Embryonic facial prominence (tissue), 1 donor: Measurements from ENCODE around the gene KRT5.
"Not testable (repeated sequence)": the region's sequence is repeated elsewhere in the genome, so short reads cannot be mapped to it uniquely, and the experiment has no call there.

Experiments used
- DNase-seq: peaks from one replicate; pipeline ENCODE4 v3.0.0-alpha.2; 2016; ENCODE audit errors: extremely low spot score

The KRT5 gene

DNA sequence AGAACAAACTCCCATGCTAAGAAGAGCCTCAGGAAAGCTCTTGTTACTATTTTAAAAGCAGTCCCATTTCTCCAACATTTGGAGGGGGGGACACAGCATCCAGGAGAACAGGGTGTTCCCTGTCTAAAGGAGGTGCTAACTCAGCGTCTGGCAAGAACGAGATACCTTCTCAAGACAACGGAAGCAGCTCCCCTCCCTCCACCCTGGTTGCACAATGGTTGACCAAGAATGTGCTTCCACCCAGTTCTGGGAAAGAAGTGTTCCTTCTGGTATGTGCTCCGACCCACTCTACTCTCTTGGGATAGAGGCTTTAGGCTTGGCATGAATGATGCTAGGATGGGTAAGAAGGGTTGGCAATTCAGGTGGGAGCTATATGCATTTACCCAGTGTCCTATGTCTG lies 25.7 kb downstream of the KRT5 start:
- DNase-seq: no peak

DNA sequence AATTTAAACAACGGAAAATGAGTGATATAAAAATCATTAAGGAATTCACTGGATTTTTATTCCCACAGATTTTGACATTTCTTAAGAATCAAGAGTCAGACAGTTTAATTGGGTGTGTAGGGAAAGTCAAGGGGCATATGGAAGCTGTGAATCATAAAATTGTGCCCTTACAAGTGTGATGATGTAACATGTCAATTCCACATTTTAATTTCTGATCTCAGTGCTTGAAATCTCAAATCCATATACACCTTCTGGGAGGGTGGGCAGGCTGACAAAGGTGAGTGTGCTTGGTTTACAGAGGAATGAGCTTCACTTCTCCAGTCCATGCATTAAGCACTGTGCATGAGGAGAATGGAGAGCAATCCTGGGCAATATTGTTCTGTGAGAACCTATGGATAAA lies 26.1 kb downstream of the KRT5 start:
- DNase-seq: no peak

DNA sequence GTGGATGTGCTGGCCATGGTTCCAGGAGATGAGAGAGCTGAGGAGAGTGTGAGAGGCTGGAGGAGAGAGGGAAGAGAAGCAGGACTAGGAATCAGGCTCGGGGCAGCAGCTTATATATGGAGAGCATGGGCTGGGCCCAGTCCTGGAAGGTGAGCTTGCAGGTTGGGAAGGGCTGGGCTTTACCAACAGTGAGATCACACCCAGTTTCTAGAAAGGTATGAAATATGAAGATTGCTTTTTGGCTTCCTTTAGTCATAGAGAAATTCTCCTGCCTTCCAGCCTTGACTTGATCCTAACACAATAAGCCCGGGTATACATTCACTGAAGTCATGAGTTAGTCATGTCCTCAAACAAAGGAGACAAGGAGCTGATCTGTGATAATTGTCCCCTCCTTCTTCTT lies 27.0 kb downstream of the KRT5 start, which contains the start of gene KRT6A:
KRT6A (minus strand) TSS at position 86 of the 400 bp plus-strand sequence; CDS start at position 17, 69 bp downstream.
- DNase-seq: no peak

DNA sequence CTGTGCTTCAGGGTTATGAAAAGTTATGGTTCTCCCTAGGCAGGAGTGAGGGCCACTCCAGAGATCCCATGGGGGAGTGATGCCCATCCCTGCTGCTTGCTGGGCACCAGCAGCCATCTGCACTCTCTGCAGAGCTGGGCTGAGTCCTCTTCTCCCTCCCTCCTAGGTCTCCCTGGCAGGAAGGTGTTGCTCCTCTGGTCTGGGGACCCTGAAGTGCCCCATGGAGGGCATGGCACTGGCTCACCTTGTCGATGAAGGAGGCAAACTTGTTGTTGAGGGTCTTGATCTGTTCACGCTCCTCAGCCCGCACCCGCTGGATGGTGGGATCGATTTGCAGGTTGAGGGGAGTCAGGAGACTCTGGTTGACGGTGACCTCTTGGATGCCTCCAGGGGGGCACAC lies 27.8 kb downstream of the KRT5 start:
- DNase-seq: not testable (repeated sequence)

DNA sequence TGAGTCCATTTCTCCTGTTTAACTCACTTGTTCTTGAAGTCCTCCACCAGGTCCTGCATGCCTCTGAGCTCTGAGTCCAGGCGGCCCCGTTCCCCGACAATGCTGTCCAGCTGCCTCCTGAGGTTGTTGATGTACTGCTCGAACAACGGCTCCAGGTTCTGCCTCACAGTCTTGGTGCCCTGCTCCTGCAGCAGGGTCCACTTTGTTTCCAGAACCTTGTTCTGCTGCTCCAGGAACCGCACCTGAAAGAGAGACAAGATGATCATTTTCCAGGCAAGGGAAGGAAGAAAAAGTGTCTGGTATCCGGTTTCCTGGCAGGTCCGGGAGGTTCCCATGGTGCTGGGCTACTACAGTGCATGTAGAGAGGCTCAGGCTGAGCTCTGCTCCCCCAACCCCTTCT lies 28.7 kb downstream of the KRT5 start:
- DNase-seq: not testable (repeated sequence)

DNA sequence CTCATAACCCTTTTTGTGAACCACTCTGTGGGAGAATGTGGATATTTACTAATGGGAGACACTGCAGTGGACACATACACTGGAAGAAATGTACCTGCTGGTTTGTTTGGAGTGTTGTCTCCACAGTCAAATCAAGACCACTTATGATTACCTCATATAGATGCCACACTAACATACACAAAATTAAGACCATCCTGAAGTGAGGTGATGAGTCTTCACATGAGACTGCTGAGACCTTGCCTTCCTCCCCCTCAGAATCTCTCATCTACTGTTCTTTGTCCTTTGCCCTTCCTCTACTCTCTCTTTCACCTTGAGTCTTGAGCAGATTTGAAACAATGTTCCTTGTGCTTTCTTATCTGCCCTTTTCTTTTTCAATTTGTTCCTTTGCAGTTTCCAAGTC lies 31.5 kb downstream of the KRT5 start:
- no peak for DNase-seq

DNA sequence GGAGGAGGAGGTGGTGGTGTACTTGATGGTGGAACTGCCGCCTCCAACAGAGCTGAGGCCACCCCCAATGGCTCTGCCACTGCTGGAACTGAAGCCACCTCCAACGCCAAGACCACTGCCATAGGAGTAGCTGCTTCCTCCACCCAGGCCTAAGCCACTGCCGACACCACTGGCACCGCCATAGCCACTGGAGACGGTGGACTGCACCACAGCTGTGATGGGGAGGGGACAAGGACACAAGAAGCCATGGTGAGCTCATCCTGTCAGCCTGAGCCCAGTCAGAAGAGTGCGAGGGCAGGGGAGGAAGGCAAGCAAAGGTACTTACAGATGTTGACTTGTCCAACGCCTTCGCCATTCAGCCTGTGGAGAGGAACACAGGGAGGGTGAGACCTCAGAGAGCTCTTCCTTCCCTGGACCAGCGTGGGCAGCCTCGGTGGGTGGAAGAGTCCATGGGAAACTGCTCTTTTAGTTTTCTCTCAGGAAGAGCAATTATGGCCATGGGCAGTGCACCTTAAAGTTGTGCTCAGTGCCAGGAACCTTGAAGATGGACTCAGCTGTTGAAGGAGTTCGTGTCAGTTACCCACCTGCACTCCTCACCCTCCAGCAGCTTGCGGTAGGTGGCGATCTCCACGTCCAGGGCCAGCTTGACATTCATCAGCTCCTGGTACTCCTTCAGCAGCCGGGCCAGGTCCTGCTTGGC lies 32.3 kb downstream of the KRT5 start:
- DNase-seq: not testable (repeated sequence)

DNA sequence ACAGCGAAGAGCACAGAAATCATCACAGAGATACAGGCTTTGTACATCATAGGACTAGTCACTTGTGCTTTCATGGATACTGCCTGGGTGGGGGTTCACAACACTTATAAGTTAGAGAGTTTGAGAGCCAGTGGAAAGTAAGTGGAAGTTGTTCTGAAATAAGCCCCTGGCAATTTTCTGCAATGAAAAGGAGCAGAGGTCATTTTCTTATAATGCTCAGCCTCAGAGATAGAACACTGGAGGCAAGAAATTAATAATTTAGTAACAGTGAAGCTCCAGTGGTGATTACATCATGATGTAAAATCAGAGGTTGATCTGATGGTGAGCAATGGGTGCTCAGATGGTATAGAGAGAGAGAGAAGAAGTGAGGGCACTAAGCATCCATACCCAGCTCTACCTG lies 33.0 kb downstream of the KRT5 start:
- no peak for DNase-seq

DNA sequence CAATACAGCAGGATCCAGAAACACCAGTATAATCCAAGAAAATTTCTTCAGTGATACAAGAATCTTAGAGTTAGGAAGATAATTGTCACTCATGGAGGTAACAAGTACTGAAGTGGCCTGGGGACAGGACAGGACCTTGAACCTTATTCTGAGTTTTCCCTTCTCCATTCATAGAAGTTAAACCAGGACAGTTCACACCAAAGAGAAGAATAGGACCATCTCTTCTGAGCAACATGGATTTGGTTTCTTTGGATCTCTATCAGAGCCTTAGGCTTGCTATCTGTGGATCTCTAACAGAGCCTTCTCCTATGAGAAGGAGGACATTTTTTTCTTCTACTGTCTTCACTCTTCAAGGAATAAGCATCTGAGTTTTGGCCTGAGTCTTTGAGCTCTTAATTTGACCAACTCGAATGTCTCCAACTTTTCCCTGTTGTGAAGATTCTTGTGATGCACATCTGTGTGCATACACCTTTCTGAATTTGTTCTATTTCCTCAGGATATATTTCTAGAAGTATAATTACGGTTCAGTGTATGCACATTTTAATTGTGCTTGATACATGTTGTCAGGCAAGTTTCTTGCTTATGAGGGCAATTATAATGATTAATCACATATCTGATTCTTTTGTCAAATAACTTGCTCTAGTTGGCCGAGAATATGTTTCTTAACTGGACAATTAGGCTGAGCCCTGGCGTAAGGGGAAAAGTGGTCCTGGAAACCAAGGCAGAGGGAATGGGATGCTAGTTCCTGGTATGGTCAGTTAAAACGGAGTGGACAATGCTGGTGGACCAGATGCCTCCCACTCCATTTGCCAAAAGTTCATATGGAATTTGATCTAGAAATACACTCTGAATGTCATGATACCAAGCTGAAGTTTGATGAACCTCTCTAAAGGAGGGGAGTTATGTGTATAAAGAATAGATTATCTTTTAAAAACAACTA lies 33.8 kb downstream of the KRT5 start:
- no peak for DNase-seq

DNA sequence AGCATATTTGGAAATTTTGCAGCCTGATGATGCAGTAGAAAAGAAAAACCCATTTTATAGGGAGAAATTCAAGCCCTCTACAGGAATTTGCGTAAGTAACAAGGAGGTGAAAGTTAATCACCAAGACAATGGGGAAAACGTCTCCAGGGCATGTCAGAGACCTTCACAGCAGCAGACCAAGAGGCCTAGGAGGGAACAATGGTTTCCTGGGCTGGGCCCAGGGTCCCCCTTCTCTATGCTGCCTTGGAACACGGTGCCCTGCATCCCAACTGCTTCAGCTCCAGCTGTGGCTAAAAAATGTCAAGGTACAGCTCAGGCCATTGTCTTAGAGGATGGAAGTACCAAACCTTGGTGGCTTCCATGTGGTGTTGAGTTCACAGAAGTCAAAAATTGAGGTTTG lies 40.1 kb downstream of the KRT5 start:
- DNase-seq: no peak

DNA sequence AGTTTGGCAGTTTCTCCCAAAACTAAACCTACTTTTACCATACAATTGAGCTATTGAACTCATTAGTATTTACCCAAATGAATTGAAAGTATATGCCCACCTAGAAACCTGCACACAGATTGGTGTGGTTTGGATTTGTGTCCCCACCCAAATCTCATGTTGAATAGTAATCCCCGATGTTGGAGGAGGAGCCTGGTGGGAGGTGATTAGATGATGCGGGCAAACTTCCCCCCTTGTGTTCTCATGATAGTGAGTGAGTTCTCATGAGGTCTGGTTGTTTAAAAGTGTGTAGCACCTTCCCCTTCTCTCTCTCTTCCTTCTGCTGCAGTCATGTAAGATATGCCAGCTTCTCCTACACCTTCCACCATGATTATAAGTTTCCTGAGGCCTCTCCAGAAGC lies 42.5 kb downstream of the KRT5 start:
- DNase-seq: no peak

DNA sequence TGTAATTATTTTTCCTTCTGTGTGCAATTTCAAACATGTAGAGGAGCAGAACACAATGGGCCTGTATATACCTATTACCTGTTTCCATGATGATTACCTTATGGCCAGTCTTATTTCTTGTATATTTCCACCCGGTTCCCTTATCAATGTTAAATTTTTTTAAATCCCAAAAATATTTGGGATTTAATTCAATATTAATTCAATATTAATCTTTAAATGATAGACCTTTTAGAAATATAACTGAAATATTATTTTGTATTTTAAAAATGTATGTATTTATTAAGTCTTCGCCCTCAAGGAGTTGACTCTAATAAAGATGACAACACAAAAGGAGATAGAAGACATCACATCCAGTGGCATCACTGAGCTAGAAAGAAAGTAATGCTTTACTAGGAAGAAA lies 46.0 kb downstream of the KRT5 start:
- no peak for DNase-seq

DNA sequence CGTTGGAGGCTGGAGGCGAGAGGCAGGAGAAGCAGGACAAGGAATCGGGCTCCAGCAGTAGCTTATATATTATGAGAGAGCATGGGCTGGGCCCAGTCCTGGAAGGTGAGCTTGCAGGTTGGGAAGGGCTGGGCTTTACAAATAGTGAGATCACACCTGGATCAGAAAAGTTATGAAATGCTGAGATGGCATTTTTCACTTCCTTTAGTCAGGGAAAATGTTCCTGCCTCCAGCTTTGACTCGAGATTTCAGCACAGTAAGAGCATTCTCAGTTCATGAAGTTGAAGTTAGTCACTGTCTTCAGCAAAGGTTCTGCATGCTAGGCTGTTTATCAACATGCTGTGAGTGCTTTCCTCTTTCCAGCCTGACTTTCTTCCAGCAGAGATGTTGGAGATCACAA lies 46.4 kb downstream of the KRT5 start, which contains the start of gene KRT6C:
KRT6C (minus strand) TSS at position 38 of the 400 bp plus-strand sequence. CDS start 68 bp downstream, outside the sequence.
- DNase-seq: no peak

DNA sequence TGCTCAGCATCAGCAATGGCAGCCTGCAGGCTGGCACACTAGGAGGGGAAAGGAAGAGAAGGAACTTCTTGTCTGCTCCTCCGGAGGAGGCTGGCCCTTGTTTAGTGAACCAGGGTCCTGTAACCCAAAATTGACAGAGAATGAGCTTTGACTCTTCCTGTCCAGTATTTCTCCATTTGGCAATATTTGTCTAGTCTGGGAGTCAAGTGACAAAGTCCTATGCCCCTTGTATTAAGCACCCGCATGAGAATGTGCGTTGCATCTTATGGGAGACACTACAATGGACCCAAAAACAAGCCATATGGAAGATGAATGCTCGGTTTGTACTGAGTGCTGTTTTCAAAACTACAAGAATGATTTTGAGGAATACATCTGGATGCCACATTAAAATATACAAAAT lies 50.3 kb downstream of the KRT5 start:
- DNase-seq: no peak

DNA sequence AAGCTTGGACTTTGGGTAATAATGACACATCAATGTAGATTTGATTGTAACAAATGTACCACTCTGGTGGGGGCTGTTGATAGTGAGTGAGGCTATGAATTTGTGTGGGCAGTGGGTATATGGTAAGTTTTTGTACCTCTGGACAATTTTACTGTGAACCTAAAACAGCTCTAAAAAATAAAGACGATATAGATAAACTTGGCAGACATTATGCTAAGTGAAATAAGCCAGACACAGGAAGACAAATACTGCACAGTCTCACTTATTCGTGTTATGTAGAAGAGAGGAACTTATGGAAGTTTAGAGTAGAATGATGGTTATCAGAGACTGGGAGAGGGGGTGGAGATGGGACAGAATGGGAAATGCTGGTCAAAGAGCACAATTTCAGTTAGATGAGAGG lies 55.3 kb downstream of the KRT5 start:
- DNase-seq: no peak
